K562 (cell line): ENCODE results near the gene MAD1L1. TPM values are rescaled to one million over a fixed set of nuclear protein-coding genes. Genes with fewer than 3 reads are reported as not detected.

Experiments
- NCOA6 ChIP-seq: fragments of 450-650 bp; IDR thresholded peaks from 2 replicates; pipeline ENCODE4 v1.6.1; 2017; ENCODE audit warnings: mild to moderate bottlenecking
- NR2C1 ChIP-seq, 2 experiments: fragments of 450-650 bp; IDR thresholded peaks; 2 replicates each; pipeline ENCODE4 v1.6.1; 2017; ENCODE audit warnings: mild to moderate bottlenecking in 2 of 2, antibody characterized with exemption in 1 of 2, inconsistent platforms in 1 of 2, missing compliant biosample characterization in 1 of 2, missing genetic modification characterization in 1 of 2
- POLR2AphosphoS2 ChIP-seq: IDR thresholded peaks from 2 replicates; pipeline ENCODE4 v1.6.1; 2012; ENCODE audit warnings: low read length, improper control_type of control experiment
- SRSF1 ChIP-seq: fragments of 200-400 bp; formaldehyde crosslinking; IDR thresholded peaks from 2 replicates; pipeline ENCODE4 v1.6.1; 2017; ENCODE audit warnings: mild to moderate bottlenecking, low read depth, low read length, moderate library complexity
- TEAD1 ChIP-seq, 2 experiments: fragments of 450-650 bp in 1 of 2; sonication (generic) in 1 of 2; formaldehyde crosslinking; IDR thresholded peaks; 2 replicates each; pipeline versions ENCODE4 v1.4.0 to v1.8.0; 2020 to 2022; ENCODE audit warnings: mild to moderate bottlenecking in 2 of 2, missing genetic modification reagents in 1 of 2
- TSC22D4 ChIP-seq: fragments of 450-650 bp; IDR thresholded peaks from 2 replicates; pipeline ENCODE4 v1.6.1; 2016; ENCODE audit warnings: missing genetic modification characterization, missing biosample characterization, control low read depth
- ZBTB34 ChIP-seq: fragments of 250-450 bp; sonication (Bioruptor Pico); IDR thresholded peaks from 2 replicates; pipeline ENCODE4 v1.8.0; 2021; ENCODE audit warnings: mild to moderate bottlenecking, moderate library complexity
- ZBTB9 ChIP-seq: fragments of 450-650 bp; formaldehyde crosslinking; IDR thresholded peaks from 2 replicates; pipeline ENCODE4 v1.4.0; 2020; ENCODE audit warnings: mild to moderate bottlenecking, moderate library complexity
- ZNF184 ChIP-seq: sonication (generic); formaldehyde crosslinking; IDR thresholded peaks from 2 replicates; pipeline ENCODE4 v1.5.0; 2020; ENCODE audit warnings: missing genetic modification reagents
- ZNF609 ChIP-seq: sonication (generic); formaldehyde crosslinking; IDR thresholded peaks from 2 replicates; pipeline ENCODE4 v1.8.1; 2023; ENCODE audit warnings: missing genetic modification reagents, mild to moderate bottlenecking, borderline replicate concordance
- polyA plus RNA-seq, 8 experiments: library from polyadenylated mRNA; depleted of rRNA in 4 of 8; stranded (reverse) in 5 of 8; unstranded in 3 of 8; fragments of >200 nt; fragmentation: Nextera tagmentation in 2 of 8; fragmentation: Illumina TruSeq in 1 of 8; extraction: Ambion mirVana in 2 of 8; extraction: Trizol in 1 of 8; gene quantifications; 2 replicates each; pipeline versions ENCODE4 v1.2.1 to v1.2.3, GENCODE V29; 2011 to 2014; ENCODE audit warnings: inconsistent platforms in 1 of 8, missing spikeins in 1 of 8
- total RNA-seq, 7 experiments: library from RNA; depleted of rRNA in 6 of 7; stranded (reverse); fragments of >200 nt in 6 of 7; fragmentation: Illumina TruSeq in 2 of 7; extraction: Trizol in 2 of 7; gene quantifications; 2 replicates each; pipeline versions ENCODE4 v1.2.1 to v1.2.3, GENCODE V29; 2011 to 2021; ENCODE audit warnings: low replicate concordance in 1 of 7

Gene MAD1L1
- total and polyA plus RNA-seq, 9 of the 15 experiments (the other 6 are each of a cell fraction or from before 2014, with no cell fraction given), result 1.7 to 89.7 (median 18.0) TPM

GRCh38 chr7:2241580-2242540 is 9.1 kb upstream of the MAD1L1 start, which contains the start of the genes MRM2 and NUDT1 (continued):
- no peak for TF ChIP-seq ZBTB34 (CRISPR knock-in tag)
- peak in 1 of 2 experiments; percentile 88; a peak in 2 of 4 replicates for TF ChIP-seq TEAD1 (CRISPR knock-in tag; IDR thresholded peaks at IDR 0.05)
- no peak; the same call in 1 of the 2 replicates for TF ChIP-seq POLR2AphosphoS2
- no peak for TF ChIP-seq ZNF609 (CRISPR knock-in tag)
- TF ChIP-seq SRSF1, result no peak
- TF ChIP-seq ZNF184, result no peak
- TF ChIP-seq NCOA6, result no peak
- TF ChIP-seq ZBTB9 (CRISPR knock-in tag), result peak; percentile 73
- no peak for TF ChIP-seq TSC22D4 (tag)
- no peak for TF ChIP-seq NR2C1 (IDR thresholded peaks at IDR 0.05)
- no peak for TF ChIP-seq NR2C1 (tag; IDR thresholded peaks at IDR 0.05)
